IMR-90 (cell line): ENCODE results near the gene RTCB. TPM values are rescaled to one million over a fixed set of nuclear protein-coding genes. Genes with fewer than 3 reads are reported as not detected.
A peak's percentile ranks its signal among the peaks of the same experiment; 100 is the strongest.

Experiments used
- ATAC-seq: fragments of 200-7000 bp; cut with Tn5 transposase; 2 replicates; pipeline ENCODE4 v1.9.1; 2020; ENCODE audit warnings: low read depth, mild to moderate bottlenecking, moderate library complexity
- BruUV-seq: library from RNA; stranded (reverse); fragments of 400-500 nt; replicated peaks from 2 replicates; lab custom pipeline; 2021; lab: Mats Ljungman, UMichigan
- CTCF ChIA-PET: fragments of 300-600 bp; formaldehyde crosslinking; extraction: SDS; loops from one replicate; lab custom pipeline; 2021; ENCODE audit warnings: antibody characterized with exemption; lab: Yijun Ruan, JAX
- POLR2A ChIA-PET: fragments of 300-600 bp; sonication (Branson Sonifier 250); formaldehyde crosslinking; loops from one replicate; lab custom pipeline; 2022; ENCODE audit warnings: antibody characterized with exemption; ENCODE audit not compliant: unreplicated experiment; lab: Charles Lee
- DNase-seq: peaks from one replicate; pipeline ENCODE4 v3.0.0; 2013
- H2AFZ ChIP-seq: replicated peaks from 2 replicates; pipeline ENCODE3; 2013; ENCODE audit warnings: low read length, mild to moderate bottlenecking; ENCODE audit not compliant: poor library complexity
- H2AK5ac ChIP-seq: 2 replicates; pipeline ENCODE4 v1.6.1; 2013; ENCODE audit warnings: low read depth, low read length, inconsistent platforms
- H2AK9ac ChIP-seq: replicated peaks from 2 replicates; pipeline ENCODE3; 2013; ENCODE audit warnings: mild to moderate bottlenecking, low read depth, low read length, moderate library complexity; ENCODE audit not compliant: poor library complexity
- H2BK120ac ChIP-seq: 2 replicates; pipeline ENCODE4 v1.6.1; 2013; ENCODE audit warnings: low read depth, low read length, inconsistent platforms
- H2BK15ac ChIP-seq: 3 replicates; pipeline ENCODE4 v1.6.1; 2013; ENCODE audit warnings: low read depth, low read length, inconsistent platforms
- H2BK20ac ChIP-seq: 2 replicates; pipeline ENCODE4 v1.6.1; 2013; ENCODE audit warnings: low read depth, mild to moderate bottlenecking, inconsistent platforms, low read length, moderate library complexity
- H2BK5ac ChIP-seq: 2 replicates; pipeline ENCODE4 v1.6.1; 2013; ENCODE audit warnings: mild to moderate bottlenecking, low read depth, low read length, inconsistent platforms; ENCODE audit not compliant: poor library complexity, severe bottlenecking
- H3K14ac ChIP-seq: replicated peaks from 2 replicates; pipeline ENCODE4 v1.6.1; 2013; ENCODE audit warnings: low read depth, low read length, inconsistent platforms
- H3K18ac ChIP-seq: 2 replicates; pipeline ENCODE4 v1.6.1; 2013; ENCODE audit warnings: low read depth, low read length, control low read depth
- H3K23ac ChIP-seq: 2 replicates; pipeline ENCODE4 v1.6.1; 2013; ENCODE audit warnings: low read depth, low read length, inconsistent platforms
- H3K27ac ChIP-seq: 2 replicates; pipeline ENCODE4 v1.5.1; 2013; ENCODE audit warnings: mild to moderate bottlenecking, control low read depth, low read length; ENCODE audit not compliant: insufficient read depth
- H3K27me3 ChIP-seq: 2 replicates; pipeline ENCODE4 v1.6.1; 2013; ENCODE audit warnings: low read length; ENCODE audit not compliant: control insufficient read depth, insufficient read depth
- H3K36me3 ChIP-seq: 2 replicates; pipeline ENCODE4 v1.6.1; 2013; ENCODE audit warnings: low read length, mixed read lengths; ENCODE audit not compliant: control insufficient read depth, insufficient read depth
- H3K4ac ChIP-seq: 2 replicates; pipeline ENCODE4 v1.6.1; 2013; ENCODE audit warnings: low read depth, low read length, inconsistent platforms
- H3K4me1 ChIP-seq: 2 replicates; pipeline ENCODE4 v1.6.1; 2013; ENCODE audit warnings: low read length, mixed read lengths; ENCODE audit not compliant: control insufficient read depth, insufficient read depth
- H3K4me2 ChIP-seq: 2 replicates; pipeline ENCODE4 v1.6.1; 2013; ENCODE audit warnings: low read depth, mild to moderate bottlenecking, control low read depth, low read length, moderate library complexity
- H3K4me3 ChIP-seq: 2 replicates; pipeline ENCODE4 v1.5.1; 2013; ENCODE audit warnings: low read depth, mild to moderate bottlenecking, control low read depth, low read length, moderate library complexity; ENCODE audit not compliant: insufficient read depth
- H3K56ac ChIP-seq: 2 replicates; pipeline ENCODE4 v1.6.1; 2013; ENCODE audit warnings: low read length, inconsistent platforms; ENCODE audit not compliant: insufficient read depth; ENCODE audit errors: extremely low read depth
- H3K79me1 ChIP-seq, 2 experiments: 2 replicates each; pipeline ENCODE4 v1.6.1; 2013; ENCODE audit warnings: low read length in 2 of 2, inconsistent platforms in 1 of 2, low read depth in 1 of 2
- H3K9ac ChIP-seq: 2 replicates; pipeline ENCODE4 v1.6.1; 2013; ENCODE audit warnings: low read depth, low read length, control low read depth
- H3K9me1 ChIP-seq: 2 replicates; pipeline ENCODE4 v1.6.1; 2013; ENCODE audit warnings: low read length, inconsistent platforms; ENCODE audit not compliant: insufficient read depth
- H3K9me3 ChIP-seq: 2 replicates; pipeline ENCODE4 v1.6.1; 2013; ENCODE audit warnings: low read length; ENCODE audit not compliant: control insufficient read depth, insufficient read depth
- H4K20me1 ChIP-seq: 2 replicates; pipeline ENCODE4 v1.6.1; 2013; ENCODE audit warnings: low read length, inconsistent platforms; ENCODE audit not compliant: insufficient read depth
- H4K5ac ChIP-seq: 2 replicates; pipeline ENCODE4 v1.6.1; 2013; ENCODE audit warnings: mild to moderate bottlenecking, low read depth, low read length, control low read depth
- H4K8ac ChIP-seq, 2 experiments: 2 replicates each; pipeline ENCODE4 v1.6.1; 2013; ENCODE audit warnings: low read depth in 2 of 2, low read length in 2 of 2, control low read depth in 1 of 2, inconsistent platforms in 1 of 2
- H4K91ac ChIP-seq: 2 replicates; pipeline ENCODE4 v1.6.1; 2013; ENCODE audit warnings: low read depth, low read length, inconsistent platforms; ENCODE audit not compliant: insufficient read depth
- CEBPB ChIP-seq: IDR thresholded peaks from 2 replicates; pipeline ENCODE4 v1.6.1; 2012; ENCODE audit warnings: low read depth, low read length, improper control_type of control experiment
- CHD1 ChIP-seq: IDR thresholded peaks from 2 replicates; pipeline ENCODE4 v1.6.1; 2012; ENCODE audit warnings: low read depth, low read length, improper control_type of control experiment
- CTCF ChIP-seq: conservative IDR thresholded peaks from 2 replicates; pipeline ENCODE4 v1.5.1; 2012; ENCODE audit warnings: mild to moderate bottlenecking, low read depth, low read length, improper control_type of control experiment
- ELK1 ChIP-seq: fragments of 150-350 bp; IDR thresholded peaks from 2 replicates; pipeline ENCODE4 v1.6.1; 2016; ENCODE audit warnings: low read depth, mild to moderate bottlenecking, low read length, moderate library complexity, borderline replicate concordance
- MAZ ChIP-seq: IDR thresholded peaks from 2 replicates; pipeline ENCODE4 v1.6.1; 2012; ENCODE audit warnings: low read depth, mild to moderate bottlenecking, low read length, improper control_type of control experiment, moderate library complexity, borderline replicate concordance
- MXI1 ChIP-seq: IDR thresholded peaks from 2 replicates; pipeline ENCODE4 v1.6.1; 2012; ENCODE audit warnings: low read depth, mild to moderate bottlenecking, low read length, moderate library complexity, borderline replicate concordance
- POLR2A ChIP-seq: IDR thresholded peaks from 2 replicates; pipeline ENCODE4 v1.6.1; 2012; ENCODE audit warnings: mild to moderate bottlenecking, low read depth, low read length
- RAD21 ChIP-seq: IDR thresholded peaks from 2 replicates; pipeline ENCODE4 v1.6.1; 2012; ENCODE audit warnings: low read length, improper control_type of control experiment
- RFX5 ChIP-seq: IDR thresholded peaks from 2 replicates; pipeline ENCODE4 v1.8.0; 2012; ENCODE audit warnings: low read depth, mild to moderate bottlenecking, low read length, moderate library complexity
- SMC3 ChIP-seq: fragments of 150-350 bp; IDR thresholded peaks from 2 replicates; pipeline ENCODE4 v1.6.1; 2016; ENCODE audit warnings: low read depth, mild to moderate bottlenecking, antibody characterized with exemption, low read length, moderate library complexity
- USF2 ChIP-seq: fragments of 150-350 bp; IDR thresholded peaks from 2 replicates; pipeline ENCODE4 v1.6.1; 2017; ENCODE audit warnings: mild to moderate bottlenecking, antibody characterized with exemption, low read length, low read depth
- WGBS, 2 experiments: methylation state at CpG; one replicate each; pipeline versions ENCODE4 v1.1.5 to v1.1.7; 2013; ENCODE audit warnings: missing lambda C conversion rate in 2 of 2; ENCODE audit not compliant: insufficient read length in 1 of 2; ENCODE audit errors: extremely low coverage in 2 of 2; 5-methylcytosine and 5-hydroxymethylcytosine counted together
- dilution Hi-C: fragments of 300-500 bp; cut with HindIII; formaldehyde crosslinking; loops from one replicate; pipeline ENCODE4 v1.14.3; 2018; ENCODE audit warnings: low sequenced_read_pairs; ENCODE audit not compliant: unreplicated experiment
- in situ Hi-C: fragments of 300-500 bp; cut with MboI; formaldehyde crosslinking; loops from 3 replicates; pipeline ENCODE4 v1.14.3; 2019; ENCODE audit warnings: low sequenced_read_pairs, inconsistent platforms, mixed read lengths
- intact Hi-C: fragments of 100-400 bp; cut with micrococcal nuclease; formaldehyde crosslinking; loops from 2 replicates; pipeline ENCODE4 v1.10.0; 2022
- polyA plus RNA-seq, 3 experiments: library from polyadenylated mRNA; depleted of rRNA; stranded (reverse); fragments of >200 nt; gene quantifications; 2 replicates each; pipeline ENCODE4 v1.2.3, GENCODE V29; 2012; ENCODE audit warnings: low replicate concordance in 1 of 3
- total RNA-seq: library from RNA; depleted of rRNA; stranded (reverse); fragments of >200 nt; gene quantifications from 2 replicates; pipeline ENCODE4 v1.2.3, GENCODE V29; 2012

Gene RTCB
- total and polyA plus RNA-seq, 2 of the 4 experiments (the other 2 are of a cell fraction) = 115 to 213 TPM

GRCh38 chr22:32410459-32410858 is 1.6 kb downstream of the RTCB start:
- Histone ChIP-seq H4K20me1 (peaks cover 12% of the 10 kb centered on the region; the same call in 1 of the 2 replicates), H3K36me3 (peaks cover 9% of the 10 kb centered on the region), H2AK9ac (no peak overlapping the region), H3K27me3 (no peaks in the 10 kb centered on the region; the same call in 1 of the 2 replicates), H2BK15ac (no peak overlapping the region), H3K23ac (peak overlapping the region; percentile 40; the same call in 1 of the 2 replicates), H3K4me1 (peaks cover 2% of the 10 kb centered on the region; the same call in 1 of the 2 replicates), H4K8ac (no peak overlapping the region), H3K4ac (no peak overlapping the region), H3K18ac (no peak overlapping the region), H3K9me1 (0 out of 2 replicates have a peak, but pooled peaks cover 3% of the 10 kb centered on the region), H3K9me3 (no peaks in the 10 kb centered on the region), H3K27ac (no peak overlapping the region), H3K56ac (no peak overlapping the region), H3K4me3 (no peak overlapping the region), H2AFZ (no peak overlapping the region), H2BK20ac (no peak overlapping the region), H2BK5ac (no peak overlapping the region), H2BK120ac (no peak overlapping the region), H2AK5ac (no peak overlapping the region), H3K4me2 (peak overlapping the region; percentile 99; the same call in 1 of the 2 replicates), H3K9ac (no peak overlapping the region), H3K14ac (no peak overlapping the region), H3K79me1 (peaks cover 24 to 28% of the 10 kb centered on the region in 2 experiments), H4K5ac (no peak overlapping the region), H4K91ac (no peak overlapping the region)
- dilution Hi-C loops (no loop called here), in situ Hi-C loops (loop anchor here (5.0 kb wide), 1 partner anchor 62 kb away; the partner anchor contains the start of gene FBXO7), intact Hi-C loops (loop anchor here (5.0 to 10.0 kb wide), 2 partner anchors 394 to 577 kb away; partner anchors contain the start of gene TIMP3)
- DNase-seq (no peak), ATAC-seq (no peak)
- TF ChIP-seq ELK1 = no peak
- TF ChIP-seq RAD21 = no peak
- no peak for TF ChIP-seq CHD1
- no peak for TF ChIP-seq CEBPB
- TF ChIP-seq USF2 = no peak
- TF ChIP-seq MXI1 = no peak
- no peak for TF ChIP-seq MAZ
- TF ChIP-seq RFX5 = no peak
- TF ChIP-seq POLR2A = no peak
- TF ChIP-seq SMC3 = no peak
- TF ChIP-seq CTCF = no peak
- BruUV-seq = TSS peak; percentile 42
- CTCF ChIA-PET = interaction anchor here (0.6 kb wide), 1 partner anchor 20 kb away, joined by 7 read pairs; no protein-coding TSS in a partner anchor
- POLR2A ChIA-PET = no interaction called here
- no CpG with 5 or more reads among the region's 4 CpGs for WGBS, 2 experiments
